ENCODE results near the gene SELL. TPM values are rescaled to one million over a fixed set of nuclear protein-coding genes. Genes with fewer than 3 reads are reported as not detected.
A peak's percentile ranks its signal among the peaks of the same experiment; 100 is the strongest.

Gene SELL
- total and polyA plus RNA-seq, 2 experiments from 2014 or later: not detected

GRCh38 chr1:169745015-169745861 lies 33.8 kb upstream of the SELL start:
- no peaks in the 10 kb centered on the region for H3K27me3 ChIP-seq
- no peak overlapping the region for H3K27ac ChIP-seq
- H3K9me3 ChIP-seq (ENCODE audit: low read depth): no peaks in the 10 kb centered on the region
- no peaks in the 10 kb centered on the region for H3K36me3 ChIP-seq
- no peak overlapping the region for H3K4me3 ChIP-seq
- H3K4me1 ChIP-seq (ENCODE audit: low read depth): no peaks in the 10 kb centered on the region
- TF ChIP-seq CTCF (IDR thresholded peaks at IDR 0.05; ENCODE audit: low read depth, low read length): no peak
- peak in 1 of 2 donors; percentile 87 for DNase-seq (ENCODE audit: low read depth in 1 of 2, low spot score in 1 of 2)

GRCh38 chr1:169741666-169742394 lies 30.4 kb upstream of the SELL start:
- DNase-seq (ENCODE audit: low read depth in 1 of 2, low spot score in 1 of 2): peak in 1 of 2 donors; percentile 71
- Histone ChIP-seq H3K4me1 (ENCODE audit: low read depth) (no peaks in the 10 kb centered on the region), H3K27ac (no peak overlapping the region), H3K27me3 (no peaks in the 10 kb centered on the region), H3K9me3 (ENCODE audit: low read depth) (no peaks in the 10 kb centered on the region), H3K4me3 (no peak overlapping the region), H3K36me3 (no peaks in the 10 kb centered on the region)
- no peak for TF ChIP-seq CTCF (IDR thresholded peaks at IDR 0.05; ENCODE audit: low read depth, low read length)

GRCh38 chr1:169739980-169740379 lies 28.6 kb upstream of the SELL start:
- Histone ChIP-seq H3K4me1 (ENCODE audit: low read depth) (no peaks in the 10 kb centered on the region), H3K9me3 (ENCODE audit: low read depth) (no peaks in the 10 kb centered on the region), H3K27ac (no peak overlapping the region), H3K27me3 (no peaks in the 10 kb centered on the region), H3K36me3 (no peaks in the 10 kb centered on the region), H3K4me3 (no peak overlapping the region)
- TF ChIP-seq CTCF (IDR thresholded peaks at IDR 0.05; ENCODE audit: low read depth, low read length): no peak
- peak in 1 of 2 donors; percentile 68 for DNase-seq (ENCODE audit: low read depth in 1 of 2, low spot score in 1 of 2)

- DNase-seq (ENCODE audit: low read depth in 1 of 2, low spot score in 1 of 2): no peak
- Histone ChIP-seq H3K4me1 (ENCODE audit: low read depth) (no peaks in the 10 kb centered on the region), H3K36me3 (no peaks in the 10 kb centered on the region), H3K9me3 (ENCODE audit: low read depth) (no peaks in the 10 kb centered on the region), H3K27ac (no peak within 1 kb of the TSS), H3K27me3 (no peaks in the 10 kb centered on the region), H3K4me3 (no peak within 1 kb of the TSS)
- no peak for TF ChIP-seq CTCF (IDR thresholded peaks at IDR 0.05; ENCODE audit: low read depth, low read length)
Measured at GRCh38 chr1:169733924-169734323, 22.5 kb upstream of the SELL start, which contains the start of gene SELE. SELE (minus strand) TSS chr1:169734079; CDS start chr1:169733612, 467 bp downstream.

GRCh38 chr1:169731446-169731845 lies 20.0 kb upstream of the SELL start:
- TF ChIP-seq CTCF (IDR thresholded peaks at IDR 0.05; ENCODE audit: low read depth, low read length): no peak
- Histone ChIP-seq H3K27me3 (no peaks in the 10 kb centered on the region), H3K9me3 (ENCODE audit: low read depth) (no peaks in the 10 kb centered on the region), H3K27ac (no peak overlapping the region), H3K36me3 (no peaks in the 10 kb centered on the region), H3K4me1 (ENCODE audit: low read depth) (no peaks in the 10 kb centered on the region), H3K4me3 (no peak overlapping the region)
- DNase-seq (ENCODE audit: low read depth in 1 of 2, low spot score in 1 of 2): no peak

Data from cardiac muscle cell (in vitro differentiated cells and primary cell).